SK-MEL-5 (cell line): ENCODE results near the gene ADAD2. TPM values are rescaled to one million over a fixed set of nuclear protein-coding genes. Genes with fewer than 3 reads are reported as not detected.
A peak's percentile ranks its signal among the peaks of the same experiment; 100 is the strongest.

Source experiments
- DNase-seq: peaks from one replicate; pipeline ENCODE4 v3.0.0-alpha.2; 2016; ENCODE audit warnings: low read depth, low spot score
- in situ Hi-C: cut with HindIII; loops from 2 replicates; pipeline ENCODE4 v1.10.0; 2016; ENCODE audit warnings: low sequenced_read_pairs, high pct_unique_total_duplicates, low pct_unique_long_range_greater_than_20kb
- total RNA-seq: library from RNA; depleted of rRNA; stranded (reverse); fragments of >200 nt; shearing (Covaris generic); gene quantifications from 2 replicates; pipeline ENCODE4 v1.2.3, GENCODE V29; 2014; rRNA removed

Gene ADAD2
- total RNA-seq, 1 experiment from 2014 or later: 0.21 TPM

- in situ Hi-C loops: no loop called here
- DNase-seq: no peak
These were observed 42.8 kb downstream of the ADAD2 start for GRCh38 chr16:84233748-84234147.

GRCh38 chr16:84234321-84235241 is 43.6 kb downstream of the ADAD2 start:
- in situ Hi-C loops: no loop called here
- DNase-seq: peak; percentile 93

GRCh38 chr16:84236671-84237070 is 45.7 kb downstream of the ADAD2 start:
- no peak for DNase-seq
- in situ Hi-C loops: no loop called here

GRCh38 chr16:84237994-84238750 is 47.2 kb downstream of the ADAD2 start:
- in situ Hi-C loops: no loop called here

GRCh38 chr16:84239141-84239769 is 48.3 kb downstream of the ADAD2 start:
- no peak for DNase-seq
- in situ Hi-C loops: no loop called here

More at GRCh38 chr16:84237994-84238750, 47.2 kb downstream of the ADAD2 start:
- no peak for DNase-seq

- in situ Hi-C loops: no loop called here
- DNase-seq: peak; percentile 25
These were observed 49.0 kb downstream of the ADAD2 start, which contains the start of gene KCNG4 for GRCh38 chr16:84239909-84240308. Gene KCNG4 (minus strand): TSS chr16:84240012. CDS start chr16:84237485, 2,527 bp downstream.

- no peak for DNase-seq
- in situ Hi-C loops: no loop called here
These were observed 49.5 kb downstream of the ADAD2 start for GRCh38 chr16:84240455-84240854.

- DNase-seq: no peak
- in situ Hi-C loops: no loop called here
These were observed 50.8 kb downstream of the ADAD2 start for GRCh38 chr16:84241778-84242177.

- DNase-seq: no peak
- in situ Hi-C loops: no loop called here
These were observed 51.9 kb downstream of the ADAD2 start for GRCh38 chr16:84242839-84243238.

- DNase-seq: peak; percentile 29
- in situ Hi-C loops: no loop called here
These were observed 52.8 kb downstream of the ADAD2 start for GRCh38 chr16:84243732-84244131.

- no peak for DNase-seq
- in situ Hi-C loops: no loop called here
These were observed 53.8 kb downstream of the ADAD2 start for GRCh38 chr16:84244728-84245127.

- in situ Hi-C loops: no loop called here
These were observed 55.2 kb downstream of the ADAD2 start for GRCh38 chr16:84245956-84246678.

GRCh38 chr16:84246679-84247077 is 55.7 kb downstream of the ADAD2 start:
- no peak for DNase-seq
- in situ Hi-C loops: no loop called here

More at GRCh38 chr16:84245956-84246678, 55.2 kb downstream of the ADAD2 start:
- DNase-seq: no peak

Other genes with a start within 250 kb of the ADAD2 start
- gene OSGIN1, start 237.9 kb upstream of the ADAD2 start, total RNA-seq: 88.5 and 90.9 TPM in 2 replicates
- 0.43 TPM in 1 of 2 replicates, not detected in the other for gene NECAB2, start 222.9 kb upstream of the ADAD2 start, total RNA-seq
- 9.0 and 11.7 TPM in 2 replicates for gene SLC38A8, start 148.4 kb upstream of the ADAD2 start, total RNA-seq
- 48.7 and 52.3 TPM in 2 replicates for gene MBTPS1, start 74.2 kb upstream of the ADAD2 start, total RNA-seq
- gene HSDL1, start 46.0 kb upstream of the ADAD2 start, total RNA-seq: 41.1 and 42.0 TPM in 2 replicates
- gene DNAAF1, start 45.8 kb upstream of the ADAD2 start, total RNA-seq: 0.16 and 0.63 TPM in 2 replicates
- gene TAF1C, start 4.1 kb upstream of the ADAD2 start, total RNA-seq: 39.7 and 54.1 TPM in 2 replicates
- 3.3 and 3.5 TPM in 2 replicates for gene KCNG4, start 48.9 kb downstream of the ADAD2 start, total RNA-seq
- gene WFDC1, start 103.7 kb downstream of the ADAD2 start, total RNA-seq: 714 and 808 TPM in 2 replicates
- gene ATP2C2, start 177.4 kb downstream of the ADAD2 start, total RNA-seq: 0.29 TPM in 1 of 2 replicates, not detected in the other